ENCODE results near the gene EPHA5. TPM values are rescaled to one million over a fixed set of nuclear protein-coding genes. Genes with fewer than 3 reads are reported as not detected.

The EPHA5 gene
- total RNA-seq, 1 experiment from 2014 or later, result not detected

DNA sequence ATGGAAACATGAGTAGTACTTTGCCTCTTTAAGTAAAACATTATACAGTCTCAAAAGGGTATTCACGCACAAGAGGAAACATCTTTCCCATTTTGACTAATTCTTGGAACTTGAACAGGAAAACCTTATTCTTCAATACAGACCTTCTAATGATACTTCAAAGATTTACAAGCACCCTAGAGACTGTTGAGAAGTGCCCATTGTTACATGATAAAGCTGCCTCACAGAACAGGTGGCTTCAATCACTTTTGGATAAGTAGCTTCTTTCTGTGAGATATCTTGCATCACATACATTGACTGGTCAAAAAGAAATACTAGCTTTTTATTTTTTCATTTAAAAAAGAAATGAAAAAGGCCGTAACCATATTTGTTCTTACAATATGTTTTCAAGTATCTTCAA, 219.4 kb downstream of the EPHA5 start:
- Mint-ChIP-seq H3K4me3 (no peak overlapping the region), H3K36me3 (ENCODE audit: insufficient read depth in 1 of 3, low read depth in 3 of 3) (no peaks in the 10 kb centered on the region), H3K27me3 (ENCODE audit: low read depth) (no peaks in the 10 kb centered on the region), H3K9me3 (no peaks in the 10 kb centered on the region), H3K4me1 (peaks cover 12 to 14% of the 10 kb centered on the region in 2 experiments), H3K27ac (no peak overlapping the region)
- Histone ChIP-seq H3K18ac (ENCODE audit: insufficient read length, low read depth, low read length) (no peak overlapping the region), H3K56ac (ENCODE audit: insufficient read length, low read depth, low read length) (no peak overlapping the region), H2BK12ac (ENCODE audit: insufficient read length, low read depth, low read length) (no peak overlapping the region), H4K5ac (ENCODE audit: insufficient read length, low read depth, low read length) (no peak overlapping the region), H2AK5ac (ENCODE audit: insufficient read length, low read length) (no peak overlapping the region), H2BK5ac (ENCODE audit: insufficient read length, low read length) (no peak overlapping the region), H3K79me2 (ENCODE audit: insufficient read depth, low read length) (no peaks in the 10 kb centered on the region), H4K8ac (replicated peaks; ENCODE audit: insufficient read length, low read depth, low read length) (no peak overlapping the region), H2BK120ac (ENCODE audit: low read depth, low read length, poor library complexity, severe bottlenecking) (no peak overlapping the region), H3K27me3 (ENCODE audit: insufficient read depth, low read length) (no peaks in the 10 kb centered on the region), H3K4me2 (ENCODE audit: insufficient read depth, insufficient read length, low read length) (no peak overlapping the region), H3K9ac (ENCODE audit: extremely low read depth, insufficient read length, low read length) (no peak overlapping the region), H2BK20ac (ENCODE audit: low read depth, low read length, poor library complexity, severe bottlenecking) (no peak overlapping the region), H3K23me2 (ENCODE audit: insufficient read length, low read depth, low read length, poor library complexity, severe bottlenecking) (no peaks in the 10 kb centered on the region), H3T11ph (ENCODE audit: low read length) (no peak overlapping the region), H3K27ac (ENCODE audit: insufficient read length, low read depth, low read length) (no peak overlapping the region), H3K9me3 (ENCODE audit: control insufficient read depth, low read depth, low read length) (no peaks in the 10 kb centered on the region), H4K91ac (ENCODE audit: insufficient read length, low read depth, low read length) (no peak overlapping the region), H3K4me1 (ENCODE audit: insufficient read depth, low read length) (no peaks in the 10 kb centered on the region; the same call in 1 of the 2 replicates), H3K79me1 (ENCODE audit: insufficient read depth, low read depth, low read length, poor library complexity, severe bottlenecking) (no peaks in the 10 kb centered on the region), H2BK15ac (ENCODE audit: low read depth, low read length) (no peak overlapping the region), H3K4ac (ENCODE audit: low read depth, low read length) (no peak overlapping the region), H2AFZ (ENCODE audit: low read length) (no peak overlapping the region), H4K20me1 (ENCODE audit: control insufficient read depth, insufficient read depth, insufficient read length) (no peaks in the 10 kb centered on the region), H3K23ac (ENCODE audit: insufficient read length, low read depth, low read length) (no peak overlapping the region), H3K14ac (ENCODE audit: insufficient read depth, low read length) (no peak overlapping the region)
- no CpG with 5 or more reads among the region's 2 CpGs for WGBS (ENCODE audit: extremely low coverage, insufficient read length, low lambda C conversion rate)
- DNase-seq, result no peak
- TF ChIP-seq, protein P1, sequence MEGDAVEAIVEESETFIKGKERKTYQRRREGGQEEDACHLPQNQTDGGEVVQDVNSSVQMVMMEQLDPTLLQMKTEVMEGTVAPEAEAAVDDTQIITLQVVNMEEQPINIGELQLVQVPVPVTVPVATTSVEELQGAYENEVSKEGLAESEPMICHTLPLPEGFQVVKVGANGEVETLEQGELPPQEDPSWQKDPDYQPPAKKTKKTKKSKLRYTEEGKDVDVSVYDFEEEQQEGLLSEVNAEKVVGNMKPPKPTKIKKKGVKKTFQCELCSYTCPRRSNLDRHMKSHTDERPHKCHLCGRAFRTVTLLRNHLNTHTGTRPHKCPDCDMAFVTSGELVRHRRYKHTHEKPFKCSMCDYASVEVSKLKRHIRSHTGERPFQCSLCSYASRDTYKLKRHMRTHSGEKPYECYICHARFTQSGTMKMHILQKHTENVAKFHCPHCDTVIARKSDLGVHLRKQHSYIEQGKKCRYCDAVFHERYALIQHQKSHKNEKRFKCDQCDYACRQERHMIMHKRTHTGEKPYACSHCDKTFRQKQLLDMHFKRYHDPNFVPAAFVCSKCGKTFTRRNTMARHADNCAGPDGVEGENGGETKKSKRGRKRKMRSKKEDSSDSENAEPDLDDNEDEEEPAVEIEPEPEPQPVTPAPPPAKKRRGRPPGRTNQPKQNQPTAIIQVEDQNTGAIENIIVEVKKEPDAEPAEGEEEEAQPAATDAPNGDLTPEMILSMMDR (conservative IDR thresholded peaks at IDR 0.05), result no peak
